ENCODE measurements around the gene EDIL3.

DNA sequence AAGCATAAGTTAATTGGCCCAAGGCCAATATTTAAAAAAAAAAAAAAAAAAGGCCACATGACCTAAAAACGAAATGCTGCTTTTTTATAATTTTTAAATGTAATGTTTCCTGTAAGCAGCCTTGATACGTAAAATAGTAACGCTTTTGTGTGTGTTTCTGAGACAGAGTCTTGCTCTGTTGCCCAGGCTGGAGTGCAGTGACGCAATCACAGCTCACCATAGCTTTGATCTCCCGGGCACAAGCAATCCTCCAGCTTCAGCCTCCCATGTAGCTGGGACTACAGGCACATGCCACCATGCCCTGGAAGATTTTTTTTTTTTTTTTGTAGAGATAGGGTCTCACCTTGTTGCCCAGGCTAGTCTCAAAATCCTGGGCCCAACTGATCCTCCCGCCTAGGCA is 179.9 kb downstream of the EDIL3 start:
- no peak for TF ChIP-seq SP1 (IDR thresholded peaks at IDR 0.05; ENCODE audit: low read depth)
- TF ChIP-seq POLR2AphosphoS5 (IDR thresholded peaks at IDR 0.05; ENCODE audit: low read depth, low read length): no peak
- TF ChIP-seq EZH2 (IDR thresholded peaks at IDR 0.05): no peak
- TF ChIP-seq, protein P1, sequence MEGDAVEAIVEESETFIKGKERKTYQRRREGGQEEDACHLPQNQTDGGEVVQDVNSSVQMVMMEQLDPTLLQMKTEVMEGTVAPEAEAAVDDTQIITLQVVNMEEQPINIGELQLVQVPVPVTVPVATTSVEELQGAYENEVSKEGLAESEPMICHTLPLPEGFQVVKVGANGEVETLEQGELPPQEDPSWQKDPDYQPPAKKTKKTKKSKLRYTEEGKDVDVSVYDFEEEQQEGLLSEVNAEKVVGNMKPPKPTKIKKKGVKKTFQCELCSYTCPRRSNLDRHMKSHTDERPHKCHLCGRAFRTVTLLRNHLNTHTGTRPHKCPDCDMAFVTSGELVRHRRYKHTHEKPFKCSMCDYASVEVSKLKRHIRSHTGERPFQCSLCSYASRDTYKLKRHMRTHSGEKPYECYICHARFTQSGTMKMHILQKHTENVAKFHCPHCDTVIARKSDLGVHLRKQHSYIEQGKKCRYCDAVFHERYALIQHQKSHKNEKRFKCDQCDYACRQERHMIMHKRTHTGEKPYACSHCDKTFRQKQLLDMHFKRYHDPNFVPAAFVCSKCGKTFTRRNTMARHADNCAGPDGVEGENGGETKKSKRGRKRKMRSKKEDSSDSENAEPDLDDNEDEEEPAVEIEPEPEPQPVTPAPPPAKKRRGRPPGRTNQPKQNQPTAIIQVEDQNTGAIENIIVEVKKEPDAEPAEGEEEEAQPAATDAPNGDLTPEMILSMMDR (IDR thresholded peaks at IDR 0.05 in 2 of 3, conservative IDR thresholded peaks at IDR 0.05 in 1 of 3; ENCODE audit: borderline replicate concordance in 1 of 3, insufficient read depth in 1 of 3, low read depth in 2 of 3, low read length in 2 of 3): no peak
- no peak for TF ChIP-seq RAD21 (IDR thresholded peaks at IDR 0.05; ENCODE audit: low read depth)
- TF ChIP-seq, protein P2, sequence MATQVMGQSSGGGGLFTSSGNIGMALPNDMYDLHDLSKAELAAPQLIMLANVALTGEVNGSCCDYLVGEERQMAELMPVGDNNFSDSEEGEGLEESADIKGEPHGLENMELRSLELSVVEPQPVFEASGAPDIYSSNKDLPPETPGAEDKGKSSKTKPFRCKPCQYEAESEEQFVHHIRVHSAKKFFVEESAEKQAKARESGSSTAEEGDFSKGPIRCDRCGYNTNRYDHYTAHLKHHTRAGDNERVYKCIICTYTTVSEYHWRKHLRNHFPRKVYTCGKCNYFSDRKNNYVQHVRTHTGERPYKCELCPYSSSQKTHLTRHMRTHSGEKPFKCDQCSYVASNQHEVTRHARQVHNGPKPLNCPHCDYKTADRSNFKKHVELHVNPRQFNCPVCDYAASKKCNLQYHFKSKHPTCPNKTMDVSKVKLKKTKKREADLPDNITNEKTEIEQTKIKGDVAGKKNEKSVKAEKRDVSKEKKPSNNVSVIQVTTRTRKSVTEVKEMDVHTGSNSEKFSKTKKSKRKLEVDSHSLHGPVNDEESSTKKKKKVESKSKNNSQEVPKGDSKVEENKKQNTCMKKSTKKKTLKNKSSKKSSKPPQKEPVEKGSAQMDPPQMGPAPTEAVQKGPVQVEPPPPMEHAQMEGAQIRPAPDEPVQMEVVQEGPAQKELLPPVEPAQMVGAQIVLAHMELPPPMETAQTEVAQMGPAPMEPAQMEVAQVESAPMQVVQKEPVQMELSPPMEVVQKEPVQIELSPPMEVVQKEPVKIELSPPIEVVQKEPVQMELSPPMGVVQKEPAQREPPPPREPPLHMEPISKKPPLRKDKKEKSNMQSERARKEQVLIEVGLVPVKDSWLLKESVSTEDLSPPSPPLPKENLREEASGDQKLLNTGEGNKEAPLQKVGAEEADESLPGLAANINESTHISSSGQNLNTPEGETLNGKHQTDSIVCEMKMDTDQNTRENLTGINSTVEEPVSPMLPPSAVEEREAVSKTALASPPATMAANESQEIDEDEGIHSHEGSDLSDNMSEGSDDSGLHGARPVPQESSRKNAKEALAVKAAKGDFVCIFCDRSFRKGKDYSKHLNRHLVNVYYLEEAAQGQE (IDR thresholded peaks at IDR 0.05; ENCODE audit: low read depth): no peak

All from HCT116 (cell line).